GM12878 (cell line): ENCODE data around the gene SFSWAP. TPM values are rescaled to one million over a fixed set of nuclear protein-coding genes. Genes with fewer than 3 reads are reported as not detected.
"Not testable (repeated sequence)": the region's sequence is repeated elsewhere in the genome, so short reads cannot be mapped to it uniquely, and the experiment has no call there.

ENCODE experiments used
- ATAC-seq: fragments of 200-7000 bp; cut with Tn5 transposase; 3 replicates; pipeline ENCODE4 v1.9.1; 2020; ENCODE audit warnings: mild to moderate bottlenecking, moderate library complexity
- BruUV-seq: library from RNA; stranded (reverse); fragments of 400-500 nt; replicated peaks from 2 replicates; lab custom pipeline; 2021; lab: Mats Ljungman, UMichigan
- CTCF ChIA-PET: fragments of 300-600 bp; sonication (Branson Sonifier 250); formaldehyde crosslinking; extraction: SDS; loops from one replicate; lab custom pipeline; 2021; ENCODE audit warnings: inconsistent platforms; lab: Yijun Ruan, JAX
- POLR2A ChIA-PET: fragments of 350-600 bp; formaldehyde crosslinking; extraction: SDS; loops from one replicate; lab custom pipeline; 2021; ENCODE audit warnings: inconsistent platforms; lab: Charles Lee
- RAD21 ChIA-PET: fragments of 300-600 bp; sonication (Branson Sonifier 250); formaldehyde crosslinking; loops from one replicate; lab custom pipeline; 2023; ENCODE audit warnings: antibody characterized with exemption; ENCODE audit not compliant: unreplicated experiment; lab: Charles Lee
- SMC1A ChIA-PET: fragments of 300-600 bp; sonication (Branson Sonifier 250); formaldehyde crosslinking; loops from one replicate; lab custom pipeline; 2023; ENCODE audit not compliant: unreplicated experiment, uncharacterized antibody; lab: Charles Lee
- DNase-seq: peaks from one replicate; pipeline ENCODE4 v3.0.0-alpha.2; 2011; ENCODE audit warnings: low read depth, low spot score
- FAIRE-seq: peaks from 3 replicates; lab custom pipeline; 2011; peaks lifted over from hg19 to GRCh38; lab: Jason Lieb, UNC
- H2AFZ ChIP-seq: 2 replicates; pipeline ENCODE4 v1.6.0; 2011; ENCODE audit warnings: low read depth, low read length, control low read depth; ENCODE audit not compliant: control insufficient read depth
- H3K27ac ChIP-seq: 2 replicates; pipeline ENCODE4 v1.5.1; 2011; ENCODE audit warnings: control low read depth; ENCODE audit not compliant: control insufficient read depth, insufficient read depth
- H3K27me3 ChIP-seq, 2 experiments: replicated peaks in 1 of 2; 2 replicates each; pipeline versions ENCODE4 v1.6.0 to v1.6.1; 2011; ENCODE audit warnings: low read length in 1 of 2; ENCODE audit not compliant: control insufficient read depth in 2 of 2, insufficient read depth in 2 of 2
- H3K36me3 ChIP-seq, 2 experiments: 2 replicates each; pipeline ENCODE4 v1.5.1; 2011; ENCODE audit warnings: low read length in 1 of 2; ENCODE audit not compliant: control insufficient read depth in 2 of 2, insufficient read depth in 2 of 2
- H3K4me1 ChIP-seq: 2 replicates; pipeline ENCODE4 v1.6.1; 2011; ENCODE audit warnings: mild to moderate bottlenecking, low read length, moderate library complexity, mixed read lengths; ENCODE audit not compliant: control insufficient read depth, insufficient read depth
- H3K4me2 ChIP-seq: 2 replicates; pipeline ENCODE4 v1.6.0; 2011; ENCODE audit warnings: control low read depth; ENCODE audit not compliant: control insufficient read depth, insufficient read depth
- H3K4me3 ChIP-seq: fragments of 200-600 bp; sonication (generic); 2 replicates; pipeline ENCODE4 v1.5.1; 2016
- H3K79me2 ChIP-seq: 2 replicates; pipeline ENCODE4 v1.6.0; 2011; ENCODE audit warnings: low read length; ENCODE audit not compliant: control insufficient read depth, insufficient read depth
- H3K9ac ChIP-seq: 2 replicates; pipeline ENCODE4 v1.8.0; 2011; ENCODE audit warnings: low read length, control low read depth, mixed read lengths; ENCODE audit not compliant: control insufficient read depth, insufficient read depth
- H3K9me3 ChIP-seq: replicated peaks from 3 replicates; pipeline ENCODE4 v1.5.1; 2011; ENCODE audit warnings: mild to moderate bottlenecking, low read length; ENCODE audit not compliant: control insufficient read depth, insufficient read depth
- H4K20me1 ChIP-seq: 2 replicates; pipeline ENCODE4 v1.6.0; 2011; ENCODE audit not compliant: control insufficient read depth, insufficient read depth
- MYC ChIP-seq: IDR thresholded peaks from 2 replicates; pipeline ENCODE4 v1.6.1; 2011; ENCODE audit warnings: mild to moderate bottlenecking, low read length, moderate library complexity, inconsistent platforms; ENCODE audit not compliant: insufficient read depth, insufficient replicate concordance, insufficient read length, severe bottlenecking
- ZBTB11 ChIP-seq: fragments of 450-650 bp; formaldehyde crosslinking; IDR thresholded peaks from 2 replicates; pipeline ENCODE4 v1.5.0; 2022; ENCODE audit warnings: mild to moderate bottlenecking, missing genetic modification characterization
- WGBS: methylation state at CpG from one replicate; pipeline ENCODE4 v1.1.6; 2016; ENCODE audit warnings: low lambda C conversion rate; ENCODE audit not compliant: insufficient replicate concordance, insufficient coverage; ENCODE audit errors: missing lambda C conversion rate; 5-methylcytosine and 5-hydroxymethylcytosine counted together
- in situ Hi-C: fragments of 300-500 bp; cut with MboI; formaldehyde crosslinking; loops from 9 replicates; pipeline ENCODE4 v1.14.3; 2018; ENCODE audit warnings: mixed read lengths
- intact Hi-C: fragments of 100-400 bp; cut with micrococcal nuclease; formaldehyde crosslinking; loops from one replicate; pipeline ENCODE4 v1.14.2; 2022; ENCODE audit not compliant: unreplicated experiment
- polyA plus RNA-seq, 11 experiments: library from polyadenylated mRNA; depleted of rRNA in 4 of 11; unstranded in 6 of 11; stranded (reverse) in 5 of 11; fragments of >200 nt; fragmentation: Nextera tagmentation in 4 of 11; fragmentation: Illumina TruSeq in 1 of 11; extraction: Ambion mirVana in 4 of 11; extraction: Trizol in 1 of 11; gene quantifications; 1 replicate in 1 of 11; 2 replicates in 10 of 11; pipeline versions ENCODE4 v1.2.1 to v1.2.3, GENCODE V29; 2011 to 2016; ENCODE audit warnings: inconsistent platforms in 2 of 11, missing spikeins in 2 of 11, low read depth in 1 of 11
- total RNA-seq, 4 experiments: library from RNA; depleted of rRNA in 3 of 4; stranded (reverse); fragments of >200 nt in 3 of 4; fragmentation: Illumina TruSeq in 1 of 4; extraction: Trizol in 1 of 4; gene quantifications; 2 replicates each; pipeline versions ENCODE4 v1.2.1 to v1.2.3, GENCODE V29; 2013 to 2021
- TF ChIP-seq, protein P1 (sequence below): IDR thresholded peaks from 2 replicates; pipeline ENCODE4 v1.6.1; 2011; ENCODE audit warnings: mild to moderate bottlenecking, low read depth, low read length, moderate library complexity; ENCODE audit not compliant: insufficient replicate concordance

Gene SFSWAP
- total and polyA plus RNA-seq, 10 of the 15 experiments (the other 5 are each of a cell fraction or from before 2014, with no cell fraction given) = 1.8 to 48.6 (median 25.0) TPM

DNA sequence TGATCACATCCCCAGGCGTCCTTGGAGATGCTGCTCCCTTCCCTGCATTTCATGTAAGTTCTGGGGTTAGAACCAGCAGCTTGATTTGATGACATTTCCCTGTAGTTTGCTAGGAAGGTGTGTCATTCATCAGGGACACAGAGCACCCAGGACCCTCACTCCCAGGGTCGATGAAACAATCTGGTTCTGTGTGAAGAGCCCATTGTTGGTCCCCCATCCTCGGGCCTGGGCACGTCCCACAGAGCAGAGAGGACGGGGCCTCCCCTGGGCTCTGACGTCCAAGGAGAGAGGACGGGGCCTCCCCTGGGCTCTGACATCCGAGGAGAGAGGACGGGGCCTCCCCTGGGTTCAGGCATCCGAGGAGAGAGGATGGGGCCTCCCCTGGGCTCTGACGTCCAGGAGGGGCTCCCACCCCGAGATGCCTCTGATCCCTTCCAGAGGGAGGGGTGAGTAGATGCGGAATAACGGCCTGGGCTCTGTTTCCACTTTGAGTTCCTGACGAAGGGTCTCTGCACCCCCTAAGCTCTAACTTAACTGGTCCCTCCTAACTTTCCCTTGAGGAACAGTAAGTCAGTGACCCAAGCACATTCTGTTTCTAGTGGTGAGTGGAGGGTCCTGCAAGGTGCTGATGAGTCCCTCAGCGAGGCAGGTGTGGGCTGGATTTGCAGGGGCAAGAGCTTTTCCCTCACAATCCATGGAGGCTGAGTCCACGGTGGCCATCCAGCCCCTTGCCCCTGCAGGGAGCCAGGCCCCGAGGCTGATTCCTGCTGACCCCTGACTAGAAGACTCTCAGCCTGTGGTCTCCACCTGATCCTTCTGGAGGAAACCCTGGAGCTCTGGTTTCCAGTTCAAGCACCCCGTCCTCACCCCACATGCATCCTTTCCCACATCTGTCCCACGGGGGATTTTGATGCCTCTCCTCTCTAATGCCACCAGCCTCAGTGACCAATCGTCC lies 35.5 kb upstream of the SFSWAP start (continued):
- no peak for TF ChIP-seq ZBTB11

GRCh38 chr12:131676544-131676943 lies 34.3 kb upstream of the SFSWAP start:
- H3K4me3 ChIP-seq = no peak overlapping the region
- intact Hi-C loops = no loop called here
- H2AFZ ChIP-seq = no peak overlapping the region
- no peaks in the 10 kb centered on the region for H3K9me3 ChIP-seq
- WGBS = 59% methylated on average over 7 of the region's 7 CpGs
- CTCF ChIA-PET = no interaction called here
- BruUV-seq = no TSS peak
- no peak overlapping the region for H3K9ac ChIP-seq
- FAIRE-seq = no peak
- H3K4me1 ChIP-seq = no peaks in the 10 kb centered on the region
- no peaks in the 10 kb centered on the region for H3K36me3 ChIP-seq
- no peak for ATAC-seq
- RAD21 ChIA-PET = no interaction called here
- H3K79me2 ChIP-seq = no peaks in the 10 kb centered on the region
- DNase-seq = no peak
- no peaks in the 10 kb centered on the region for H3K27me3 ChIP-seq
- H3K27ac ChIP-seq = no peak overlapping the region
- POLR2A ChIA-PET = no interaction called here
- no peak for TF ChIP-seq MYC
- TF ChIP-seq, protein P1, sequence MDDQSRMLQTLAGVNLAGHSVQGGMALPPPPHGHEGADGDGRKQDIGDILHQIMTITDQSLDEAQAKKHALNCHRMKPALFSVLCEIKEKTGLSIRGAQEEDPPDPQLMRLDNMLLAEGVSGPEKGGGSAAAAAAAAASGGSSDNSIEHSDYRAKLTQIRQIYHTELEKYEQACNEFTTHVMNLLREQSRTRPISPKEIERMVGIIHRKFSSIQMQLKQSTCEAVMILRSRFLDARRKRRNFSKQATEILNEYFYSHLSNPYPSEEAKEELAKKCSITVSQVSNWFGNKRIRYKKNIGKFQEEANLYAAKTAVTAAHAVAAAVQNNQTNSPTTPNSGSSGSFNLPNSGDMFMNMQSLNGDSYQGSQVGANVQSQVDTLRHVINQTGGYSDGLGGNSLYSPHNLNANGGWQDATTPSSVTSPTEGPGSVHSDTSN = peak; percentile 8
- TF ChIP-seq, all 136 proteins: peak for 1
- in situ Hi-C loops = no loop called here
- Histone ChIP-seq H4K20me1 (no peaks in the 10 kb centered on the region), H3K4me2 (no peak overlapping the region)
- SMC1A ChIA-PET = no interaction called here

GRCh38 chr12:131677067-131677466 lies 33.8 kb upstream of the SFSWAP start:
- 67% methylated on average over 6 of the region's 6 CpGs for WGBS
- FAIRE-seq, H3K9me3 ChIP-seq, intact Hi-C loops, in situ Hi-C loops, H3K27me3 ChIP-seq, BruUV-seq, H3K36me3 ChIP-seq, ATAC-seq, SMC1A ChIA-PET, CTCF ChIA-PET, RAD21 ChIA-PET, POLR2A ChIA-PET, H3K4me2 ChIP-seq, H3K4me1 ChIP-seq, H3K79me2 ChIP-seq, H4K20me1 ChIP-seq, H3K4me3 ChIP-seq, H3K9ac ChIP-seq, DNase-seq, H2AFZ ChIP-seq, H3K27ac ChIP-seq: not testable (repeated sequence)
